Erythroblast (primary cell): ENCODE measurements around the gene LPAR5.

Experiments used
- GATA1 ChIP-seq: IDR thresholded peaks from 2 replicates; pipeline ENCODE4 v1.6.1; 2011; ENCODE audit warnings: low read depth, mild to moderate bottlenecking, control low read depth, low read length, moderate library complexity
- POLR2A ChIP-seq: IDR thresholded peaks from 2 replicates; pipeline ENCODE4 v1.6.1; 2011; ENCODE audit warnings: mild to moderate bottlenecking, low read length

DNA sequence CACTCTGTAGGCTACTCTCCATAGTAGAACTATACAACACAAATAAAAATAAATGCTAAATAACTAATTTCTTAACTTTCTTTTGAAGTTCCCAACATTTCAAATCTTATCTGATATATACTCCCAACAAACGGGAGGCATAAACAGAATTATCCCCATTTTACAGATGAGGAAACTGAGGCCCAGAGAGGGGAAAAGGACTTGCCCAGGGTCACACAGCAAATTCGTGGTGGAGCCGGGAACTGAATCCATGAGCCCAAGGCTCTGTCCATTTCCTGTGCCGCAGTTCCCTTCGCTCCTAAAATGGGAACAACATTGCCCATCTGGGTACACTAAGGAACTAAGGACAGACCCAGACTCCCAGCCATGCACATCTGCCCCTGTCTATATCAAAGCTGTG, 41.2 kb upstream of the LPAR5 start:
- TF ChIP-seq POLR2A (no peak), GATA1 (no peak)
